Cardiac fibroblast (primary cell): ENCODE data around the gene ZNF618.

Experiments used
- DNase-seq, 2 donors: peaks; one replicate each; pipeline versions ENCODE4 v3.0.0 to v3.0.0-alpha.2; 2010; ENCODE audit warnings: low read depth in 2 of 2
- H3K4me3 ChIP-seq, 2 donors: replicated peaks in 1 of 2; 1 replicate in 1 of 2; 2 replicates in 1 of 2; pipeline ENCODE4 v1.5.1; 2011; ENCODE audit warnings: low read depth in 2 of 2, low read length in 2 of 2, mild to moderate bottlenecking in 2 of 2, moderate library complexity in 1 of 2
- TF ChIP-seq, protein P1 (sequence below): IDR thresholded peaks from one replicate; pipeline ENCODE4 v1.5.1; 2011; ENCODE audit warnings: low read depth, mild to moderate bottlenecking, low read length, inconsistent platforms

Gene ZNF618

DNA sequence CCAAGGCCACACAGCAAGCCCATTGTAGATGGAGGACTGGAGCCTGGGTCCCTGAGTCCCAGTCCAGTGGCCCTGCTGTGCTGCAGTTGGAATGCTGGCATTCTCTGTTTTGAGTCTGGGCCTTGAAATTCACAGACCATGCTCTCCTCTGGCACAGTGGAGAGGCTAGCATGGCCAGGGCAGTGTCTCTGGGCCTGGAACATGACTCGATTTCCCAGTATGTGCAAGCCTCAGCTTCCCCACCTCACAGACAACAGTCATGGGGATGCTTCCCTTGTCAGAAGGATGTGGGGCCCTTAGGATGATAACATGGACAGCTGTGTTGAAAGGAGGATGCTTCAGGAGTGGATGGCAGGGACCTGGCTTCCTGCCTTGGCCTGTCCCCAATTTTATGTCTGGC lies 110.8 kb downstream of the ZNF618 start:
- TF ChIP-seq, protein P1, sequence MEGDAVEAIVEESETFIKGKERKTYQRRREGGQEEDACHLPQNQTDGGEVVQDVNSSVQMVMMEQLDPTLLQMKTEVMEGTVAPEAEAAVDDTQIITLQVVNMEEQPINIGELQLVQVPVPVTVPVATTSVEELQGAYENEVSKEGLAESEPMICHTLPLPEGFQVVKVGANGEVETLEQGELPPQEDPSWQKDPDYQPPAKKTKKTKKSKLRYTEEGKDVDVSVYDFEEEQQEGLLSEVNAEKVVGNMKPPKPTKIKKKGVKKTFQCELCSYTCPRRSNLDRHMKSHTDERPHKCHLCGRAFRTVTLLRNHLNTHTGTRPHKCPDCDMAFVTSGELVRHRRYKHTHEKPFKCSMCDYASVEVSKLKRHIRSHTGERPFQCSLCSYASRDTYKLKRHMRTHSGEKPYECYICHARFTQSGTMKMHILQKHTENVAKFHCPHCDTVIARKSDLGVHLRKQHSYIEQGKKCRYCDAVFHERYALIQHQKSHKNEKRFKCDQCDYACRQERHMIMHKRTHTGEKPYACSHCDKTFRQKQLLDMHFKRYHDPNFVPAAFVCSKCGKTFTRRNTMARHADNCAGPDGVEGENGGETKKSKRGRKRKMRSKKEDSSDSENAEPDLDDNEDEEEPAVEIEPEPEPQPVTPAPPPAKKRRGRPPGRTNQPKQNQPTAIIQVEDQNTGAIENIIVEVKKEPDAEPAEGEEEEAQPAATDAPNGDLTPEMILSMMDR: no peak
- H3K4me3 ChIP-seq: no peak overlapping the region
- no peak for DNase-seq

DNA sequence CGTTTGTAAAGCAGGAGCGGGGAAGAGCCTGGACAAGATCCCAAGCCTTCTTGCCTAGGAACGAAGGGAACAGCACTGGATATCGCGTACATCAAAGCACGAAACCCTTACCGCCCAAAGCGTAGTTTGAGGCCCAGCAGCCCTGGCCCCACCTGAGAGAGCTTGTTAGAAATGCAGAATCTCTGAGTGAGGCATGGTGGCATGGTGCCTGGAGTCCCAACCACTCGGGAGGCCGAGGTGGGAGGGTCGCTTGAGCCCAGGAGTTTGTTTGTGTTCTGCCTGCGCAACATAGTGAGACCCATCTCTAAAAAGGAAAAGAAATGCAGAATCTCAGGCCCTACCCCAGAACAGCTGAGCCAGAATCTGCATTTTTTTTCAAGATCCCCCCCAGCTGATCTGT lies 111.4 kb downstream of the ZNF618 start:
- TF ChIP-seq, protein P1: no peak
- no peak overlapping the region for H3K4me3 ChIP-seq
- DNase-seq: no peak

DNA sequence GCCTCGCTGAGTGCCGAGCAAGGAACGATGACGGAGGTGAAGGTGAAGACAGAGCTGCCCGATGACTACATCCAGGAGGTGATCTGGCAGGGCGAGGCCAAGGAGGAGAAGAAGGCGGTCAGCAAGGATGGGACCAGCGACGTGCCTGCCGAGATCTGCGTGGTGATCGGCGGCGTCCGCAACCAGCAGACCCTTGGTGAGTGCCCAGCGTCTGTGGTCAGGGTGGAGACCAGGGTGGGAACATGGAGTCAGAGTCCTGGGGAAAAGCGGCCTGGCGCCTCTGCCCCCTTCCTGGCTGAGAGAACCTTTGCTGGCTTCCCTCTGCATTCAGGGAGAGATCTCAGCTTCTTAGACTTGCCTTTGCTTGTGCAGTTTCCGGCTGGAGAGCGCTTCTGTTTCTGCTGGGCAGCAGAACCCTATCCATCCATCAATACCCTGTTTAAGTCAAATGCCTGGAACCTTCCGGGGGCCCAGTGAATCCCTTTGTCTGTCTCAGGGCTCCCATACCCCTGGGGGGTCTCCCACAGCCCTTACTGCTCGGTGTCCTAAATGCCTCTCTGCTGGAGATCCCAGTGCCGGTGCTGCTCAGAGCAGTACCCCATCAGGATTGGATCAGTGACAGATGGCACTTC lies 112.4 kb downstream of the ZNF618 start:
- DNase-seq: no peak
- TF ChIP-seq, protein P1: no peak
- H3K4me3 ChIP-seq: no peak overlapping the region

DNA sequence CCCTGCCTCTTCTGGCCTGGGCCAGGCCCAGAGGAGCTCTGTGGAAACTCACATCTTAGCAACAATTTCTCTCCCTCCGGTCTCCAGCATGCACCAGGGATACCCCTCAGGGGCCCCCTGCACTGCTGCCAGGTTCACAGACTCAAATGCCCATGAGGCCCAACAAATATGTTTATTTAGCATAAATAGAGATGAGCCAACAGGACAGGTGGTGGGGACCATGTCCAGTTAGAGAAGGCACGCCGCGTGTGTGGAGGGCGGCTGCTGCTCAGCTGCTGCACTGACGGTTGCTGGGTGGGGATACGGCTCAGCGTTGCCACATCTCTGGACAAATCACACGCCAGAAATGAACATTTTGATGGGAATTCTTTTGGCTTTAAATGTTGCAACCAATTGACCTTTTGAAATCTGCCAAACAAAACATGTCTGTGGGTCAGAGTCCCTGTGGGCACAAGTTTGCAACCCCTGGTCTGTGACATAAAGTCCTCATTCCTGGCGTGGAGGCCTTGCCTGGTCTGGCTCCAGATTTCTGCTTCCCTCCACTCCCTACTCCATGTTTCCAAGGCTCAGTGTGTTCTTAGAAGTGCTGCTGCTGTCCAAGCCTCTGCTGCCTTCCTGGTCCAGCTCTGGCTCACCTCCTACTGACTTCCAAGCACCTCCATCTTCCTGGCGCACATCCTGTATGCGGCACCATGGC lies 113.1 kb downstream of the ZNF618 start:
- no peak overlapping the region for H3K4me3 ChIP-seq
- TF ChIP-seq, protein P1: no peak
- peak in 1 of 2 donors; percentile 85 for DNase-seq

DNA sequence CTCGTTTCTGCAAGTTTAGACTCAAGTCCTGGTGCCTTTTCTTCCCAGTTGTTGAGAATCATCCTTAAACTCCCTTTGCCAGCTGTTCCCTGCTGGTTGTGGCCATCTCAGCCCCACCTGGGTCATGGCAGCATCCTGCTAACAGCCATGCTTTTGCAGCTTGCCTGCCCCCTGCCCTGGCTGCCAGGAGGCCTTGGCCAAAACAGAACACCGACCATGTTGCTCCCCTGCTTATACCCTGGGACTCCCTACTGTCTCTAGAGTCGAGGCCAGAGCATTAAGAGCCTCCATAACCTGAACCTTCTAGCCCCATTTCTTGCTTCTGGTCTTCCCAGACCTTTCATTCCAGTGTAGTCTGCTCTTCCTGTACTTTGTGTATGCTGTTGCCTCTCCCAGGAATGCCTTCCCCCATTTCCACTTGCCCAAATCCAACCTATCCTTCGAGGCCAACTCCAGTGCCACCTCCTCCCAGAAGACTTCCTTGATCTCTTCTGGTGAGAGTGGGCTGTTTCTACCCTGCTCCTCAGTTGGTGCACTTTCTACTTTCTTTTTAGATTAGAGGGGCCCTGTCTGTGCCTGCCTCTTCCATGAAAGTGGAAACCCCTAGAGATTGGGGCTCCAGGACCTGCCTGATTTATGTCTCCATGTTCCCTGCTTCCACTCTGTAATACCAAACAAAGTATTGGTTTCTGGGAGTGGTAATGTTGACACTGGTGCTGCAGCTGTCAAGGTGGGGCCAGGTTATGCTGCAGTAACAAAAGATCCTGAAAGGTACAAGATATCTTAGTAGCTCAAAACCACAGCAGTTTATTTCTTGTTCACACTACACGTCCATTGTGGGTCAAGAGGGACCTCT lies 113.8 kb downstream of the ZNF618 start:
- TF ChIP-seq, protein P1: no peak
- DNase-seq: no peak
- H3K4me3 ChIP-seq: no peak overlapping the region

DNA sequence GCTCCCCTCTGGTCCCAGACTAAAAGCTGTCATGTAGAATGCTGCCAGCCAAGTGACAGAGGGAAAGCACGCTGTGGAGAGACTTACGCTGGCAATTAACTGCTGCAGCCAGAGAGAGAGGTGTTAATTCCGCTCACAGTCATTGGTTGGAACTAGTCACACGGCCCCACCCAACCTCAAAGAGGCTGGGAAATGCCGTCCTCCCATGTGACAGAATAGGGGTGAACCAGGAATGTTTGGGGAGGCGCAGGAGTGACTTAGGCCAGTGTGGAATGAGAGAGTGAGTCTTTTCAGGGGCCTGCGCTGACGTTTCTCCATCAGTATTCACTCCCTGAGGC lies 114.4 kb downstream of the ZNF618 start:
- TF ChIP-seq, protein P1: no peak
- no peak for DNase-seq
- no peak overlapping the region for H3K4me3 ChIP-seq
